GM19239 (cell line): ENCODE measurements around the gene WDR18.
"Not testable (repeated sequence)": the region's sequence is repeated elsewhere in the genome, so short reads cannot be mapped to it uniquely, and the experiment has no call there.

Experiments
- DNase-seq: peaks from one replicate; pipeline ENCODE4 v3.0.0; 2011; ENCODE audit warnings: low spot score; ENCODE audit not compliant: insufficient read length
- FAIRE-seq: peaks from 2 replicates; lab custom pipeline; 2011; peaks lifted over from hg19 to GRCh38; lab: Jason Lieb, UNC

WDR18 gene

DNA sequence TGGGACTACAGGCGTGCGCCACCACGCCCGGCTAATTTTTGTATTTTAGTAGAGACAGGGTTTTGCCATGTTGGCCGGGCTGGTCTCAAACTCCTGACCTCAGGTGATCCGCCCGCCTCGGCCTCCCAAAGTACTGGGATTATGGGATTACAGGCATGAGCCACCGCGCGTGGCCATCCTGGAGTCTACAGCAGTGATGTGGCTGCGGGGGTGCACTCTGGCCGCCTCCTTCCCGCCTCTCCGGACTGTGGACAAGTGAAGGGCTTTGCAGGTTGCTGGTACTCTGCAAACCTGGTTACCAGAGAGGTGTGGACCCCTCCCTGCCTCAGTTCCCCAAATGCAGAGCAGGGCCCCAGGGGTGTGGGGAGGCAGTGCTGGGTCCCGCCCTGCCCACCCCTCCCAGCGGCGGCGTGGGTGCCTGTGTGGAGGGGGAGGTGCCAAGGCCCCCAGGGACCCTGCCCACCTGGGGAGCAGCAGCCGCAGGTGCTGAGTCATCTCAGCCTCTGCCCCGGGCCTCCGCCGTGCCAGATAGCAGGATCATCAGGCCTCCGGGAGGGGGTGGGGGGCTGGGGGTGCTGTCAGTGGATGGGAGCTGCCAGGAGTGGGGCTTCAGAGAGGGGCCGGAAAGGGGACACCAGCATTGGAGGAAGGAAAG is 35.2 kb upstream of the WDR18 start:
- DNase-seq (no peak), FAIRE-seq (no peak)

DNA sequence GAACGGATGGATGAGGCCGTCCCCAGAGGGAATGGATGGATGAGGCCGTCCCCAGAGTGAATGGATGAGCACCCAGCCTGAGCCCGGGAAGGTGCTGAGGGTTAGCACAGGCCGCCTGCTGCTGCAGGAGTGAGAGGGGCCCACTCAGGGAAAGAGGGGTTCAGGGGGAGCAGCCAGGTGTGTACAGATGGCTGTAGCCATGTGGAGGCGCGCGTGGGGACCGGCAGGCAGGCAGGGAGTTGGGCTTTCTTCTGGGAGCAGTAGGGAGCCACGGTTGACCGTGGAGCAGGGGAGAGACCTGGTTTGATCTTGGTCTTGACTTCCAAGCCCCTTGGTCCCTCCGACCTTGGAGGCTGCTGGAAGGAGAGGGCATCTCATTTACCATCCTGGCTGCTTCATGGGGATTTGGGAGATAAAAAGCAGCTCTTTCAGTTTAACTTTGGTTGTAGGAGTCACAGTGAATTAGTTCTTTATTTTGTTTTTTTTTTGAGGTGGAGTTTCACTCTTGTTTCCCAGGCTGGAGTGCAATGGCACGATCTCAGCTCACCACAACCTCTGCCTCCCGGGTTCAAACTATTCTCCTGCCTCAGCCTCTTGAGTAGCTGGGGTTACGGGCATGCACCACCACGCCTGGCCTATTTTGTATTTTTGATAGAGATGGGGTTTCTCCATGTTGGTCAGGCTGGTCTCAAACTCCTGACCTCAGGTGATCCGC is 33.6 kb upstream of the WDR18 start:
- DNase-seq (no peak), FAIRE-seq (no peak)

DNA sequence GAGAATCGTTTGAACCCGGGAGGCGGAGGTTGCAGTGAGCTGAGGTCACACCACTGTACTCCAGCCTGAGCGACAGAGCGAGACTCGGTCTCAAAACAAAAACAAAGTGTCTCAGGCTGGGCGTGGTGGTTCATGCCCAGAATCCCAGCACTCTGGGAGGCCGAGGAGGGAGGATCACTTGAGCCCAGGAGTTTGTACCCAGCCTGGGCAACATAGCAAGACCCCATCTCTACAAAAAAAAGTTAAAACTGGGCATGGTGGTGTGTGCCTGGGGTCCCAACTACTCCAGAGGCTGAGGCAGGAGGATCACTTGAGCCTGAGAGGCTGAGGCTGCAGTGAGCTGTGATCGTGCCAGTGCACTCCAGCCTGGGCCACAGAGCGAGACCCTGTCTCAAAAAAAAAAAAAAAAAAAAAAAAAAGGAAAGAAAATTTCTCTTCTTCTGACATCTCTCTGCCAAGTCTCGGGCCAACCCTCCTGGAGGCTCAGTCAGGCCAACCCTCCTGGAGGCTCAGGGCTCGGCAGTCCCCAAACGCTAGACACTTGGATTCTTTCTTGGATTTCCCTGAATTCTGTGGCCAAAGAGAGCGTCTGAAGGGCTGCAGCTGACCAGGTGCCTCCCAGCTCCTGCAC is 32.0 kb upstream of the WDR18 start:
- DNase-seq (no peak), FAIRE-seq (peak; percentile 45)

DNA sequence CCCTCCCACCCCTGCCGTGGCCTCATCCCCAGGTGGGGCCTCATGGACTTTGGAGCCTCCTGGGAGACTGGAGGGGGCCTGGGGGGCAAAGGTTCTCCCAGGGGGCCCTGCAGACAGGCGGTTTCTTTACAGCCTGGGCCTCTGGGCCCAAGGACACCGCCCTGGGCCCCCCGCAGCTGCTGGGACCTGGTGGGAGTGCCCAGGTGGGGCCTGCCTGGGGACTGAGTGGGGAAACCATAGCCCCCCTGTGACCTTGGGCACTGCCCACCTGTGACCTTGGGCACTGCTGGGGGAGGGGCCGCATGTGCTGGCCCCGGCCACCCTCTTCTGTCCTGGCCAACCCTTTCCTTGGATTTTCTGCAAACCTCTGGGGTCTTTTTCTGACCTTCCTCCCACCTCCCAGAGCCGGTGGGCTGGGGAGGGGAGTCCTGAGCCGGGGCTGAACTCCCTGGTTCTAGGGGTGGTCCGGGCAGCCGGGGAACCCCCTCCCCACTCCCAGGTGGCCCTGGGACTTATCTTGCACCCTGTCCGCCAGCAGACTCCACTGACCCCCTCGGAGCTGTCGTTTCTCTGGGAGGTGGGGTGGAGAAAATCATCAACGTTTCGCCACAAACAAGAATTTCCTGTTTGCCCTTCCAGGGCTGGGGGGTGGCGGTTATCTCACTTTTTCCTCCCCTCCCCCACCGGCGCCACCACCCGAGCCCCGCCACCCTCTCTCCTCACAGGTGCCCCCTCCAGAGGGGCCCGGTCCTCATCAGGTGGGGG is 31.3 kb upstream of the WDR18 start:
- DNase-seq (no peak), FAIRE-seq (peak; percentile 78)

DNA sequence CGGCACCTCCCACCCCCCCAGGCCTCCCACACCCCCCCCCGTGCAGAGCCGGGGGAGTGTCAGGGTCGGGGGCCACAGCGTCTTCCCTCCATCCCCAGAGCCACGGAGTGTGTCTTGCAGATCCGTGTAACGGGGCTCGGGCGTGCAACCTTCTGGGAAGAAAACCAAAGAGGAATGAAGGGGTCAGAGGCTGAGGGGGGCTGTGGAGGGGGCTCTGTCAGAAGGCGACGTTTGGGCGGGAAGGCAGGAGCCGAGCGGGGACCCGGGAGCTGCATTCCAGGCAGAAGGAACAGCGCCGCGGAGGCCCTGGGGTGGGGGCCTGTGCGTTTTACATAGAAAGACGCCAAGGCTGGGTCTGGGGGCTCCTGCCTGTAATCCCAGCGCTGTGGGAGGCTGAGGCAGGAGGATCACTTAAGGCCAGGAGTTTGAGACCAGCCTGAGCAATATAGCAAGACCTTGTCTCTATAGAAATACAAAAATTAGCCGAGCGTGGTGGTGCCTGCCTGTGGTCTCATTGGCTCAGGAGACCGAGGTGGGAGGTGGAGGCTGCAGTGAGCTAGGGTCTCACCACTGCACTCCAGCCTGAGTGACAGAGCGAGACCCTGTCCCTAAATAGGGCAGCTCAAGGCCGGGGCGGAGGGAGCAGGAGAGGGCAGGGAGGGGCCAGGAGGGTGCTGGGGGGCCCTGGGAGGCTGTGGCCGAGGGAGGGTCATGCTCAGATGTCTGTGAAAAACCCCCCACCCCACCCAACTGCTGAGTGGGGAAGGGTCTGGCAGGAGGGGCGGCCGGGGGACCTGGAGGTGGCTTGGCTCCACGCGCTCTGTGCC is 30.5 kb upstream of the WDR18 start:
- no peak for FAIRE-seq
- no peak for DNase-seq

DNA sequence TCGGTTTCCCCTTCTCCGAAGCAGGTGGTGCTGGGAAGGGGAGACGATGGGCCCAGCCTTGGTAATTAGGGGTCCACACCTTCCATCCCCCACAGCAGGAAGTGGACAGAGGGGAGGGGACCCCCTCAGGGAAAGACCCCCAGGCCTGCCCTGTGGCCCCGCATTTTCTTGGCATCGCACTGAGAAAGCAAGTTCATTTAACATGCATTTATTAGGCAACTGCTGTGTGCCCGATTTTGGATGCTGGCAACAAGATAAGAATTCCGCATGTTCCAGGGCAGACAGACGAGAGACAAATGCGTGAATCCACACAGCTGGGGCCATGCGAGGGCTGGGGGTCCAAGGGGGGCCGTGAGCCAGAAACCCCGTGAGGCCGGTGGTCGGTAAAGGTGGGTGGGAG is 29.9 kb upstream of the WDR18 start:
- FAIRE-seq: no peak
- no peak for DNase-seq

DNA sequence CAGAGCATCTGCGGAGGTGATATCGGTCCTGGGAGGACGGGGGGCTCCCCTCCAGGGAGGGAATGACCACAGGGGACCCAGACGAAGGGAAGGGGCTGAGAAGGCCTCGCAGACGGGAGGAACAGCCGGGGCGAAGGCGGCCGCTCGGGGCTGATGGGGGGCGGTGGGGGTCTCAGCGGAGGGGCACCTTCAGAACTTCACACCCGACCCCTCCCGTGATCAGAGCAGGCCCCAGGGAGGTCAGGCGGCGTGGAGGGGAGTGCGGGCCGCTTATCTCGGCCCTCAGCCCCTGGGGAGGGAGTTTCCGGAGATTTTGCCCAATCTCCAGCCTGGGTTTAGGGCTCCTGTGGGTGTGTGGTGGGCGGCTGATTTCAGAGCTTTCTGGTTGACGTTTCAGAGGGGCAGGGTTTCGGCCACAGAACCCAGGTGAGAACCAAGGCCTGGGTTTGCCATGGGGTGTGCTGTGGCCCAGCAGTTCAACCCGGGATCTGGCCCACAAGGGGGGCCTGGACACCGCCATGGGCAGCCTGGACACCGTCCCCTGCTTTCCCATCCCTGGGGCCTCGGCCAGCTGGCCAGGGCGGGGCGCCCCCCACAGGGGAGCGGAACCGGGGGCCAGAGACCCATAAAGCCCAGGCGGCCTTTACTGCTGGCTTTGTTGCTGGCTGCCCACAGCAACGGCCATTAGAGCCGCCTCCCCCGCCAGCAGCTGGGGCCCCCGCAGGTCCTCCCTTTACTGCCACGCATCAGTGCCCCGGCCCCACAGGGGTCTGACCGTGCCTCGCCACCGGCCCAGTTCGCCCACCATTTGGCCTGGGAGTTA is 29.3 kb upstream of the WDR18 start:
- peak; percentile 89 for DNase-seq

DNA sequence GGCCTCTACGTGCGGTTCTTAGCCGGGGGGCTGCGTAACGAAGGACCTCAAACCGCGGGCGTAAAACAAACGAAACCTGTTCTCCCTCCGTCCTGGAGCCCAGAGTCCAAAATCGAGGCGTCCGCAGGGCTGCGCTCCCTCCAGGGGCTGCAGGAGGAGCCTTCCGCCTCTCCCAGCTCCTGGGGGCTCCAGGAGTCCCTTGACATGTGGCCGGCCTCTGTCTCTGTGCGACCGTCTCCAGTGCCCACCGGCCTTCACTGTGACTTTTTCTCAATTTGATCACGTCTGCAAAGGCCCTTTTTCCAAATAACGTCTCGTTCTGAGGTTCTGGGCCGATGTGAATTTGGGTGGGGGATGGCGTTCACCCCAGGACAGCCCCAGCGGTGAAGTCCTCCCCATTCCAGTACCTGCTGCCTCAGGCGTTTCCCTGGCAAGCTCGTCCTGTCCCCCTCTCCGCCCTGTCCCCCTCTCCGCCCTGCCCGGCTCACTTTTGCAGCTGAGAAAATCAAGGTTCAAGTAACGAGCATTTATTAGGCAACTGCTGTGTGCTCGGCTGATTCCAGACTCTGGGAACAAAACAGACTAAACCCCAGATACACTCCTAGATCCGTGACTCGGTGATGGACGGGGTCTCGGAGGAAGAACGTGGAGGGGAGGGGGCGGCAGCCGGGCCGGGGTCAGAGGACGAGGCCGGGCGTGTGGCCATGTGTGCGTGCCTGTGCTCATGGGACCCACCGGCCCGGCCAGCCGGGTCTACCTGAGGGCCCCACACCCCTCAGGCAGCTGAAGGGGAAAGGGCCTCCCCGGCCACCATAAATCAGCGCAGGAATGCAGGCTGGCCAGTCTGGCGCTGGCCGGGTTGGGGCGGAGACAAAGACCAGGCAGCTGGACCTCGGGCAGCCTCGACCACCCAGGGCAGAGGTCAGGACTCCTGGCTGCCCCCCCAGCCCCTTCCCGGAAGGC is 28.1 kb upstream of the WDR18 start:
- FAIRE-seq: no peak
- no peak for DNase-seq

More for the DNA sequence above, 29.3 kb upstream of the WDR18 start:
- FAIRE-seq: peak; percentile 92

DNA sequence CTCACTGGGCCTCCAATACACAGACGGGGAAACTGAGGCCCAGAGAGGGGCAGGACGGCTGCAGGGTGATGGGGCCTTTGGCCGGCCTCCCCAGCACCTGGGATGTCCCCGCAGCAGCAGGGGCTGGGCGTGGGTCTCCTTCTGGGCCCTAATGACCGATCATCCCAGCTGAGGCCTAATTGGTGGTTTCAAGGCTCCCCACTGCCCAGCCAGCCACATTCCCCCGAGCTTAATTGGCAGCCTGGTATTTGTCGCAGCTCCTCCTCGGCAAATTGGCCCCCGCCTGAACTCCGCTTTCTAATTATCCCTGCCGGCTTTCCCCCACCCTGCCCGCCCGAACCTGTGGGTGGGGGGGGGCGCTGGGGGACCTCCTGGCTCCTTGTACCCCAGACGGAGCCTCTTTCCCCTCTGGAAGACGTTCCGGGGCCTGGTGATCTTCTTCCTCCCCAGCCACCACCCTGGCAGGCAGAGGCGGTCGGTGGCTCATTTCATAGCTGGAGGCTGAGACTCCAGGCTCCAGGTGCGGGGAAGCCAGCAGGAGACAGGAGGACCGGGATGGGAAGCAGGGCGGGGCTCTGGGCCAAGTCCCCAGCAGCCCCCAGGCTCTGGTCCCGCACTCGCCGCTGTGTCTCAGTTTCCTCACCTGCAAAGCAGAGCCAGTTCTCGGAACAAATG is 27.2 kb upstream of the WDR18 start:
- FAIRE-seq: no peak
- DNase-seq: no peak

DNA sequence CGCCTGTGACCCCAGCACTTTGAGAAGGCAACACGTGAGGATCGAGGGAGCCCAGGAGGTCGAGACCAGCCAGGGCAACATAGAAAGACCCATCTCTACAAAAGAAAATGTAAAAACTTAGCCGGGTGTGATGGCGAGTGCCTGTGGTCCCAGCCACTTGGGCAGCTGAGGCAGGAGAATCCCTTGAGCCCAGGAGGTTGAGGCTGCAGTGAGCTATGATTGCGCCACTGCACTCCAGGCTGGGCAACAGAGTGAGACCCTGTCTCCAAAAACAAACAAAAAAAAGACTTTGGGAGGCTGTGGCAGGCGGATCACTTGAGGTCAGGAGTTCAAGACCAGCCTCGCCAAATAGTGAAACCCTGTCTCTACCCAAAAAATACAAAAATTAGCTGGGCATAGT is 26.6 kb upstream of the WDR18 start:
- DNase-seq, FAIRE-seq: not testable (repeated sequence)

DNA sequence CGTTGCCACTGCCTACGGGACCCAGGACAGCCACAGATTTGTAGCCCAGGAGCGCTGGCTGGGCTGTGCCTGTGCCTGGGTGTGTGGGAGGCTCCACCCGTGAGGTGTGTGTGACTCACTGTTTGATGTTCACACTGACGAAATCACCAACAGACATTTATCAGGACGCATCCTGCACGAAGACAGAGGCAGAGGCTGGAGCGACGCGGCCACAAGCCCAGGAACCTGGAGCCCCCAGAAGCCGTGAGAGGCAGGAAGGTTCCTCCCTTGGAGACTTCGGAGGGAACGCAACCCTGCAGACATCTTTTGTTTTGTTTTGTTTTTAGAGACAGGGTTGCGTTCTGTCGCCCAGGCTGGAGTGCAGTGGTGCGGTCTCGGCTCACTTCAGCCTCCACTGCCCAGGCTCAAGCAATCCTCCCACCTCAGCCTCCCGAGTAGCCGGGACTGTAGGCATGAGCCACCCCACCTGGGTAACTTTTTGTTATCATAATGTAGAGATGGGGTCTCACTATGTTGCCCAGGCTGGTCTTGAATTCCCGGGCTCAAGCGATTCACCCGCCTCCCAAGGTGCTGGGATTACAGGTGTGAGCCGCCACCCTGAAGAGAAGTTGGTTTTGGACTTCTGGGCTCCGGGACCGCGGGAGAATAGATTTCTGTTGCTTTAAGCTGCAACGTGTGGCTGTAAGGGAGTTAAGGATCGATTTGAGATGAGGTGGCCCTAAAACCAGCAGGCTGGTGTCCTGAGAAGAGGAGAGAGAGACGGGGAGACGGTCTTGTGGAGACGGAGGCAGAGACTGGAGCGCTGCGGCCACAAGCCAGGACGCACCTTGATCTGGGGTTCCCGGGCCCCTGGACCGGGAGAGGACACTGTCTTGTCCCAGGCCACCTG is 24.9 kb upstream of the WDR18 start:
- DNase-seq (no peak), FAIRE-seq (no peak)

DNA sequence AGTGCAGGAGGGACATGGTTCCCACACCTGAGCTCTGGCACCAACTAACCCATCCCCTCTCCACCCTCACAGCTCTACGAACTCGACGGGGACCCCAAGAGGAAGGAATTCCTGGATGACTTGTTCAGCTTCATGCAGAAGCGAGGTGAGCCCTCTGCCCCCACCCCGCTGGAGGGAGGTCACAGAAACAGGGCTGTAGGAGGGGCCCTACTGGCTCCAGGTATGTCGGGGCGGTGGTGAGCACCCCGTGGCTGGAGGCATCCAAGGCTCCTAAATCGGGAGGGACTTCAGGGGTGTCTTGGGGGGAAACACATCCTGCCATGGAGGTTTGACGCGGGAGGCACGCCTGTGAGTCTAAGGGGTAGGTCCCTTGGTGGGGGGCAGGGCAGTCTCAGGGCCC is 24.1 kb upstream of the WDR18 start:
- FAIRE-seq: no peak
- DNase-seq: no peak

DNA sequence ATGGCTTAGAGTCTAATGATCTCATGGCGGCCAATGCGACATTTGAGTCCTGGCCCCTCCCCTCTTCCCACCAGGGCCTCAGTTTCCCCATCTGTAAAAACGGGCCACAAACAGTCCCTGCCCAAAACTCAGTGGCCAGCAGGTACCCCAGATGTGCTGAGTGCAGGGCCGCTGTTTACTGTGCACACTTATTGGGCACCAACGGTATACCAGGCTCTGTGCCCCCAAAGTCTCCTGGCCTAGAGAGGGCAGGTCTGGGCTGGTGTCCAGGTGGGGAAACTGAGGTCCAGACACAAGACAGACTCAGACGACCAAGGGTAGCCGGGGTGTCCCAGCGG is 23.6 kb upstream of the WDR18 start:
- DNase-seq (no peak), FAIRE-seq (no peak)

DNA sequence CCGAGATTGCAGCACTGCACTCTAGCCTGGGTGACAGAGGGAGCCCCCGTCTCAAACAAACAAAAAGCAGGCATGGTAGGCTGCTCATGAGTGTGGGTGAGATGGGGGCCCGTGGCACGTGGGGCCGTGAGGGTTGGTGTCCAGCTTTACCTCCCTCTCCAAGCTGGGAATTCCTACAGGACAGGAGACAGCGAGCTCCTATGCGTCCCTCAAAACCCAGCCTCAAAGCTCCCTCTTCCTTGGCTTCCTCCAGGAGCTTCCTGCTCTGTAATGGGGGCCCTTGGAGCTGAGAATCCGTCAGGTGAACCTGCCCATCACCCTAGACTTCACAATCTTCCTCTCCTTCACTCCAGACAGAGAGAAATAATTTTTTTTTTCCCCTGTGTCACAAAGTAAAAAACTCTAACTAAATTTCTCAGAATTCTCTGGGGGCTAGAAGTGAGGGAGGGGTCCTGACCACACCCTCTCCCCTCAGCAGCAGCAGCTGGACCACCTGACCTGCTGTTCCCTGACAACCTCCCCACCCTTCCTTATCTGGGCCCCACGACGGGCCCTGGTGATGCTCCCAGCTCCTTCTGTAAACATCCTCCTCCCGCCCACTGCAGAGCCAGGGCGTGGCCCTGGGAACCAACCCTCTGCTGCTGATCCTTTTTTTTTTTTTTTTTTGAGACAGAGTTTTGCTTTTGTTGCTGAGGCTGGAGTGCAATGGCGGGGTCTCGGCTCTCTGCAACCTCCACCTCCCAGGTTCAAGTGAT is 22.1 kb upstream of the WDR18 start:
- DNase-seq (no peak), FAIRE-seq (no peak)

DNA sequence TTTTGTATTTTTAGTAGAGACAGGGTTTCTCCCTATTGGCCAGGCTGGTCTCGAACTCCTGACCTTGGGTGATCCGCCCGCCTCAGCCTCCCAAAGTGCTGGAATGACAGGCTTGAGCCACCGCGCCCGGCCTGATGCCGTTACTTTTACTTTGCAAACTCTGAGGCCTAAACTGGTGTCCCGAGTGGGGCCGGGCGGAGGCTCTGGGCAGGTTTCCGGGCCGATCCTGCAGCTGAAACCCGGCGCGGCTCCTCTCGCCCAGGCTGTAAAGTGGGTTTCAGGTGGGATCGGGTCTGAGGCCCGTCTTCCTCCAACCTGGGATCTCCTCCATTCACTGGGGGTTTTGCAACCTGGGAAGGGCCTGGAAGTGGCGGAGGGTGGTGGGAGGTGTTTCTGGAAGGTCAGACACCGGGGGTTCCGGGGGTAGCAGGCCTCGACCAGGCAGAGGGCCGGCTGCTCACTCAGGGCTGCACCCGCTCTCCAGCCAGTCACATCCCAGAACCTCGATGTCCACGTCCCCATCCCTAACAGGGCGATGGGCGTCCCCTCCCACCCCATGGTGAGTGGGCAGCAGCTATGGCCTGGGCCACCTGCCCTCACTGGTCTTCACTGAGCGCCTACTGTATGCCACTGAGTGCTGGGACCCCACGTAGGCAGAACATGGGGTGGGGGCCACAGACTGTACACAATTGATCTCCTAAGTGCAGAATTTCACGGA is 21.3 kb upstream of the WDR18 start:
- DNase-seq: no peak
- no peak for FAIRE-seq
